Hypothalamus (tissue), 51 donors: ENCODE results near the gene MYD88.
"Not testable (repeated sequence)": the region's sequence is repeated elsewhere in the genome, so short reads cannot be mapped to it uniquely, and the experiment has no call there.

Source experiments
- DNase-seq, 51 donors: peaks; one replicate each; lab custom pipeline; 2025; lab: John Stamatoyannopoulos, UW

Gene MYD88

GRCh38 chr3:38124324-38125122 lies 13.9 kb upstream of the MYD88 start:
- DNase-seq: no peak

- DNase-seq: no peak
These were observed 12.9 kb upstream of the MYD88 start for GRCh38 chr3:38125305-38126120.

GRCh38 chr3:38126121-38126892 lies 12.2 kb upstream of the MYD88 start:
- DNase-seq: no peak

DNA sequence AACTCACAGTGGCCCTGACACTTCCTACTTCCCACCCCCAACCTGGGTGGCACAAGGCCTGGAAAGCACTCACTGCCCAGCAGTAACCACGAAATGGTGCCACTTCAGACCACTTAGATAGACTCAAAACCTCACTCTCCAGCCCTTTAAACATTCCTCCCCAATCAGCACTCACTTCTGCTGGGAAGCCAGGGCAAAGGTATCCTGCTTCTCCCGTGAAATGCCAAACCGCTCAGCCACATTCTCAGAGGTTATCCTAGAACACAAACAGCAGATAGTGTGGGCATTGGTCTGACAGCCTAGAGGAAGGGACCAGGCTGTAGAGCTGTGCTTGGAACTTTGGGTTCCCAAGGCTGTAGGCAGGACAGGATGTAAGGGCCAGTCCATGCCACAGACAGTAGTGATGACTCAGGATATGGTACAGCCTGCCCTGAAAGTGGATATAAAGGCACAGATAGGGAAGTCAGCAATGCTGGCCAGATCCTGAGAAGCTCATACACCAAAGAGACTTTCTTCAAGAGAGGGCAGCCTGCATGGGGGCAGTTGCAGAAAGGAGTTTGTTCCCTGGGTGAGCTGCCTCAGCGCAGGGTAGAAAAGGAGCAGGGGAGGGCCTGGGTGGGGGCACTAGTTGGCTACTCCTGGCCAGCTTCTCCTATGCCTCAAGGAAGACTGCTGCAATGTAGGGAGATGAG lies 10.7 kb upstream of the MYD88 start:
- no peak for DNase-seq

- no peak for DNase-seq
These were observed 10.2 kb upstream of the MYD88 start for GRCh38 chr3:38128303-38128655.

GRCh38 chr3:38129058-38129457 lies 9.4 kb upstream of the MYD88 start:
- DNase-seq: no peak

DNA sequence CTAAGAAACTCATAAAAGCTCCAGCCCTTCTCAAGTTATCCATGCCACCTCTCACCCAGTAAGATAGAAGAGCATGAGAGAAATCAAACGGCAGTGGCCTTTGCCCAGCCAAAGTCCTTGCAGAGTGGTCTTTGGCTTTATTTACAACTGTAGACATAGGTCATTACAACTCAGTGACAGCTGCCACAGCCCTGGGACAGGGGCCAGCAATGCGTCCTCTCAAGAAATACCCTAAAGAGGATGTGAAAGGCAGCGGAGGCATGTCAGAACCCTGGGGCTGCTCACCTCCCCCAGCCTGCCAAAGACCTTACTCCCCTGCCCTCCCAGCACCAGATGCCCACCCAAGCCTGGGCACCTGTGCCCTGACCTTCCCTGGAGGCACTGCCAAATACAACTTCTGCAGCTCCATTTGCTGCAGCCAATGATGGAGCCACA lies 7.8 kb upstream of the MYD88 start:
- DNase-seq: no peak

DNA sequence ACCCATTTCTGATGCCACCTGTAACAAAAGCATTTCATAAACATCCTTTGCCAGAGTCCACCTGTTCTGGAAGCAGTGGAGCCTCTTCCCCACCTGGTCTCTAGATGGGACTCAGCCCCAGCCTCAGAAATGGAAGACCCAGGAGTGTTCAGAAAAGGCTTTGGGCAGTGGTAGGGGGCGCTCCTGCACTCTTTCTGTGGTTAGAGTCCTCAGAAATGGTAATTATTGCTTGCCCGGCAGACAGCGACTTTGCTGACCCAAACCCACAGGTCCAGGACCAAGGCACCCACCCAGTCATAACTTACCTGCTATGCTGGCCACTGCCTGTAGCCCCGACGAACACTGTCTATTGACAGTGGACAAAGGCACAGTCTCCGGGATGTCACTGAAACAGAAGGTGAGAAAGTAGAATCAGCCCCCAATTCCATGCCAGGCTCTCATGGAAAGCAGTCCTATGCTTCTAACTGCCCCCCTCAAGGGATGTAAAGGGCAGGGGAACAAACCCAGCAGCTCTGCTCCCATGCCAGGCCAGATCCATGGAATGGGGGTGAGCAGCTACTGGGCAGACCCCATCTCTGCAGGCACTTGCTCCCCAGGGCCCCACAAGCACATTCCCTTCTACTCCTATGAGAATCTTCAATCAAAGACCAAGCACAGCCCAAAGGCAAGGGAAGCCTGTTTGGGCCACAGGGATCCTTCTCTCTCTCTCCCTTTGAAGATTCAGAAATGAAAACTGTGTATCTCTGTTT lies 6.7 kb upstream of the MYD88 start:
- peak in 2 of 51 donors; percentile 17 to 24 for DNase-seq

- DNase-seq: no peak
These were observed 5.3 kb upstream of the MYD88 start for GRCh38 chr3:38133209-38133556.

DNA sequence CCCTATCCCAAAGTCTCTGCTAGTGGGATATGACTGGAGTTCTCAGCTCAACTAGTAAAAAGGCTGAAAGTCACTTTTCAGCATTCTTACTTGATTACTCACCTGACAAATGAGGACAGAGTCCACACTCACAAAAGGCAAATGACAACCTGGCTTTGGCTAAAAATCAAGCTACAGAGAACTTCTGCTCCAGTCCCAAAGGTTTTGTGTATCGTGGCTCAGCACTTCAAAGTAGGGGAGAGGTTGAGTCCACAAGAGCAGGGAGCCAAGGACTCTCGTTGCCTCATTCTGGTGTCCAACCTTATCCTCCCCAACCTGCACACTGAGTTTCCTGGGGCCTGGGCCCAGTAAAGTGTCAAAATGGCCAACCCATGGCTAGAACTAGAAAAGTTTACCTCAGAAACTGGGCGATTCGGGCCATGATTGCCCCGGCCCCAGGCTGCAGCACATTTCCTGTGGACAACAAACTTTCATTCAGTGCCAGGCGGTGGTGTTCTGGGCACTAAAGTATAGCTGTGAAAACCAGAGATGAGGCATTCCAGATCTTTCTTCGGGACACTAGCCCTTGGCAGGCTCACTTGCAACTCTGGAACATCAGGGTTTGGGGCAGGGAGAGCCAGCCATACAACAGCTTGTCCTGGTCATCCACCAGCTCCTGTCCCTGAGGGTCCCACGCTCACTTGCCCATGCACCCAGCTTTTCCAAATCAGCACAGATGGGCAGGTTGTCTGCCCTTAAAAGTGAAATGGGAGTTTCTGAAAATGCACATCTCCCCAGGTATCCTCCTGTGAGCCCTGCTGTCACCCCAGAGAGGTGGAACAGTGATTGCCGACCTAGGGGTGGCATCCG lies 4.7 kb upstream of the MYD88 start:
- DNase-seq: no peak

DNA sequence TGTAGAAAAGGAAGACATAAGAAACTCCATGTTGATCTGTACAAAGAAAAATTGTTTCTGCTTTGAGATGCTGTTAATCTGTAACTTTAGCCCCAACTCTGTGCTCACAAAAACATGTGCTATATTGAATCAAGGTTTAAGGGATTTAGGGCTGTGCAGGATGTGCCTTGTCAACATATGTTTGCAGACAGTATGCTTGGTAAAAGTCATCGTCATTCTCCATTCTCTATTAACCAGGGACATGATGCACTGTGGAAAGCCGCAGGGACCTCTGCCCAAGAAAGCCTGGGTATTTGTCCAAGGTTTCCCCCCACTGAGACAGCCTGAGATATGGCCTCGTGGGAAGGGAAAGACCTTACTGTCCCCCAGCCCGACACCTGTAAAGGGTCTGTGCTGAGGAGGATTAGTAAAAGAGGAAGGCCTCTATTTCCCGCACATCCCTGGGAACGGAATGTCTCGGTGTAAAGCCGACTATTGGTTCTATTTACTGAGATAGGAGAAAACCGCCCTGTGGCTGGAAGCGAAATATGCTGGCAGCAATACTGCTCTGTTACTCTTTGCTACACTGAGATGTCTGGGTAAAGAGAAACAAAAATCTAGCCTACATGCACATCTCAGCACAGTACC lies 3.8 kb upstream of the MYD88 start:
- not testable (repeated sequence) for DNase-seq

DNA sequence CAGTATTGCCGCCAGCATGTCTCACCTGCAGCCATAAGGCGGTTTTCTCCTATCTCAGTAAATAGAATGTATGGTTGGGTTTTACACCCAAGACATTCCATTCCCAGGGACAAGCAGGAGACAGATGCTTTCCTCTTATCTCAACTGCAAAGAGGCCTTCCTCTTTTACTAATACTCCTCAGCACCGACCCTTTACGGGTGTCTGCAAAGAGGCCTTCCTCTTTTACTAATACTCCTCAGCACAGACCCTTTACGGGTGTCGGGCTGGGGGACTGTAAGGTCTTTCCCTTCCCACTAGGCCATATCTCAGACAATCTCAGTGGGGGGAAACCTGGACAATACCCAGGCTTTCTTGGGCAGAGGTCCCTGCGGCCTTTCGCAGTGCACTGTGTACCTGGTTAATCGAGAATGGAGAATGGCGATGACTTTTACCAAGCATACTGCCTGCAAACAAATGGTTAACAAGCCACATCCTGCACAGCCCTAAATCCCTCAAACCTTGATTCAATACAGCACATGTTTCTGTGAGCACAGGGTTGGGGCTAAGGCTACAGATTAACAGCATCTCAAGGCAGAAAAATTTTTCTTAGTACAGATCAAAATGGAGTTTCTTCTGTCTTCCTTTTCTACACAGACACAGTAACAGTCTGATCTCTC lies 2.7 kb upstream of the MYD88 start:
- DNase-seq: not testable (repeated sequence)

DNA sequence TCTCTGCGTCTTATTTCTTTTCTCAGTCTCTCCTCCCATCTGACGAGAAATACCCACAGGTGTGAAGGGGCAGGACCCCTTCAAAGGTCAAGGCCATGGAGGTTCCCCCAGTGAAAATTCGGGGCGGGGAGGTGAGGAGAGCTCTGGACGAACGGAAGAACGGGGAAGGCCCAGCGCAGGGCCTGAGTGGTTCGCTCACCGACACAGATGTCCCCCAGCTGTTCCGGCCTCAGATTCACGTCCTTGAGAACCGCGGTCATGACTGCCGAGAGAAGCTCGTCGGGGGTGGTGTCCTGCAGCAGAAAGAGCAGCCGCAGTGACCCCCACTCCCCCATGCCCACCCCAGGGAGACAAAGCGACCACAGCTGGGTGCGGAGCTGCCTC lies 2.1 kb upstream of the MYD88 start:
- peak in 1 of 51 donors; percentile 32 for DNase-seq

- peak; percentile 77 to 100 (median 98) for DNase-seq
These were observed 1.5 kb upstream of the MYD88 start, which contains the start of gene ACAA1 for GRCh38 chr3:38136777-38137614. Gene ACAA1, minus strand, starts transcription at chr3:38137127. Its CDS starts 92 bp downstream, at chr3:38137035.

GRCh38 chr3:38137615-38138348 lies 679 bp upstream of the MYD88 start:
- peak in 4 of 51 donors; percentile 14 to 59 (median 38) for DNase-seq

- DNase-seq: no peak
These were observed 730 bp downstream of the MYD88 start for GRCh38 chr3:38139191-38139590.
